ENCODE data around the gene KDM8. TPM values are rescaled to one million over a fixed set of nuclear protein-coding genes. Genes with fewer than 3 reads are reported as not detected.

Gene KDM8
- total RNA-seq, 1 experiment from 2014 or later = 3.7 TPM

DNA sequence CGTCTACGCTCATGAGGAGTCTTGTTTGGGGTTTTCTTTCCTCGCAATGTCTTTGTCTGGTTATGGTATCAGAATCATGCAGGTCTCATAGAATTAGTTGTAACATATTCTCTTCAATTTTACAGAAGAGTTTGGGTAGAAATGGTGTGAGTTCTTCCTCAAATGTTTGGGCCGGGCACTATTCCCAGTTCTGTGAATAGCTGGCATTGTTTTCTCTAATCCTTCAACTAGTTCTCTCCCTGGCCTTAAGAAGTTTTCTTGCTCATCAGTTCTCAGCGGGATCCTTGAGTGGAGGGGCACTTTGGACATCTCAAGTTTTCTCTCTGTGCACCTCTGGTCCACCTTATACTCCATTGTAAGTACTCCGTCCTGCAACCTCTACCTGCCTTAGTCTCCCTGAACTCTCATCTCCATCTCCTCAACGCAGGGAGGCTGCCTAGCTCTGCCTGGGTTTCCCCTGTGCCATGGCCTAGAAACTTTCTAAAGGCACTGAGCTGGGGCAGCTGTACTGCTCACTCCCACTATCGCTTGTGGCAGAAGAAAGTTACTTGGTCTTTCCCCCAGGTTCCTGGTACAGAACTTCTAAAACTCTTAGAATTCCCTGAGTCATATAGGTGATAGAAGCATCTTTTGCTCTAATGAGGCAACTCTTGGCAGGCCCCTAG, 48.3 kb downstream of the KDM8 start:
- Mint-ChIP-seq H3K9me3 (ENCODE audit: unreplicated experiment) (no peaks in the 10 kb centered on the region), H3K27ac (ENCODE audit: low read depth, unreplicated experiment) (peak overlapping the region; percentile 36)

DNA sequence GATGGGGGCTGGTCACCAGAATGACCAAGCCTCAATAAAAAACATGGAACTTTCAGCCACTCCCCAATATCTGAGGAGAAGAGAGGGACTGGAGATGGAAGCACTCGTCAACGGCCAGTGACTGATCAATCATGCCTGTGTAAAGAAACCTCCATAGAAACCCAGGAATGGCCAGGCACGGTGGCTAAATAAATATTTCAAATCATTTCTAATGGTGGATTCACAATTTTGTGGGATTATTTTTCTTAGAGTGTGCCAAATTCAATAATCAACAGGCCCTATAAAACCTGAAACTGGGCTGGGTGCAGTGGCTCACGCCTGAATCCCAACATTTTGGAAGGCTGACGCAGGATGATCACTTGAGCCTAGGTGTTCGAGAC, 48.9 kb downstream of the KDM8 start:
- Mint-ChIP-seq H3K27me3 (ENCODE audit: insufficient read depth, unreplicated experiment) (no peaks in the 10 kb centered on the region), H3K36me3 (ENCODE audit: insufficient read depth, unreplicated experiment) (peaks cover 58% of the 10 kb centered on the region), H3K4me3 (ENCODE audit: unreplicated experiment) (no peak overlapping the region), H3K9me3 (ENCODE audit: unreplicated experiment) (no peaks in the 10 kb centered on the region), H3K4me1 (ENCODE audit: insufficient read depth, unreplicated experiment) (peaks cover 15% of the 10 kb centered on the region), H3K27ac (ENCODE audit: low read depth, unreplicated experiment) (peak overlapping the region; percentile 36)
- CTCF ChIA-PET = interaction anchor here (4.9 kb wide), 1 partner anchor 17 kb away, joined by 38 read pairs; no protein-coding TSS in a partner anchor
- DNase-seq (ENCODE audit: unreplicated experiment) = no peak
- POLR2A ChIA-PET = interaction anchor here (1.3 kb wide), 1 partner anchor 17 kb away, joined by 4 read pairs; the partner anchor contains the start of gene NSMCE1
- intact Hi-C loops (cut with micrococcal nuclease) = no loop called here
- no peak for TF ChIP-seq CTCF (IDR thresholded peaks at IDR 0.05; ENCODE audit: unreplicated experiment)
- BruUV-seq (replicated peaks) = no TSS peak

More for the DNA sequence above, 48.3 kb downstream of the KDM8 start:
- CTCF ChIA-PET = interaction anchor here (0.7 to 4.9 kb wide), 4 partner anchors 10 to 116 kb away, joined by 3 to 38 read pairs (median 6); no protein-coding TSS in a partner anchor
- POLR2A ChIA-PET = interaction anchor here (1.3 kb wide), 1 partner anchor 17 kb away, joined by 4 read pairs; the partner anchor contains the start of gene NSMCE1
- intact Hi-C loops (cut with micrococcal nuclease) = no loop called here
- no peak for TF ChIP-seq CTCF (IDR thresholded peaks at IDR 0.05; ENCODE audit: unreplicated experiment)
- peaks cover 15% of the 10 kb centered on the region for H3K4me1 Mint-ChIP-seq (ENCODE audit: insufficient read depth, unreplicated experiment)
- H3K27me3 Mint-ChIP-seq (ENCODE audit: insufficient read depth, unreplicated experiment) = no peaks in the 10 kb centered on the region
- BruUV-seq (replicated peaks) = no TSS peak
- peaks cover 52% of the 10 kb centered on the region for H3K36me3 Mint-ChIP-seq (ENCODE audit: insufficient read depth, unreplicated experiment)
- no peak for DNase-seq (ENCODE audit: unreplicated experiment)
- no peak overlapping the region for H3K4me3 Mint-ChIP-seq (ENCODE audit: unreplicated experiment)

- Mint-ChIP-seq H3K27ac (ENCODE audit: low read depth, unreplicated experiment) (no peak overlapping the region), H3K36me3 (ENCODE audit: insufficient read depth, unreplicated experiment) (peaks cover 54% of the 10 kb centered on the region), H3K9me3 (ENCODE audit: unreplicated experiment) (no peaks in the 10 kb centered on the region), H3K4me3 (ENCODE audit: unreplicated experiment) (no peak overlapping the region), H3K27me3 (ENCODE audit: insufficient read depth, unreplicated experiment) (no peaks in the 10 kb centered on the region), H3K4me1 (ENCODE audit: insufficient read depth, unreplicated experiment) (peaks cover 23% of the 10 kb centered on the region)
- intact Hi-C loops (cut with micrococcal nuclease) = no loop called here
- ChIA-PET CTCF (interaction anchor here (1.2 to 4.4 kb wide), 3 partner anchors 10 to 114 kb away, joined by 5 to 30 read pairs (median 11); no protein-coding TSS in a partner anchor), POLR2A (interaction anchor here (0.7 to 1.7 kb wide), 4 partner anchors 10 to 74 kb away, joined by 3 to 7 read pairs (median 6); partner anchors contain the start of gene NSMCE1)
- TF ChIP-seq CTCF (IDR thresholded peaks at IDR 0.05; ENCODE audit: unreplicated experiment) = no peak
- DNase-seq (ENCODE audit: unreplicated experiment) = peak; percentile 69
- no TSS peak for BruUV-seq (replicated peaks)
Measured at GRCh38 chr16:27253526-27253930, 50.2 kb downstream of the KDM8 start.

GRCh38 chr16:27254262-27254811, 51.0 kb downstream of the KDM8 start:
- H3K27ac Mint-ChIP-seq (ENCODE audit: low read depth, unreplicated experiment) = no peak overlapping the region
- intact Hi-C loops (cut with micrococcal nuclease) = no loop called here
- POLR2A ChIA-PET = interaction anchor here (0.7 to 1.7 kb wide), 5 partner anchors 9 to 74 kb away, joined by 3 to 7 read pairs (median 4); partner anchors contain the start of gene NSMCE1

More at GRCh38 chr16:27254262-27254811, 51.0 kb downstream of the KDM8 start:
- Mint-ChIP-seq H3K36me3 (ENCODE audit: insufficient read depth, unreplicated experiment) (peaks cover 54% of the 10 kb centered on the region), H3K27me3 (ENCODE audit: insufficient read depth, unreplicated experiment) (no peaks in the 10 kb centered on the region), H3K4me3 (ENCODE audit: unreplicated experiment) (no peak overlapping the region), H3K4me1 (ENCODE audit: insufficient read depth, unreplicated experiment) (peaks cover 29% of the 10 kb centered on the region), H3K9me3 (ENCODE audit: unreplicated experiment) (no peaks in the 10 kb centered on the region)
- BruUV-seq (replicated peaks) = no TSS peak
- no peak for TF ChIP-seq CTCF (IDR thresholded peaks at IDR 0.05; ENCODE audit: unreplicated experiment)
- DNase-seq (ENCODE audit: unreplicated experiment) = no peak
- CTCF ChIA-PET = interaction anchor here (0.6 to 4.4 kb wide), 4 partner anchors 19 to 144 kb away, joined by 3 to 30 read pairs (median 7); no protein-coding TSS in a partner anchor
